ENCODE measurements around the gene DNAJB8. TPM values are rescaled to one million over a fixed set of nuclear protein-coding genes. Genes with fewer than 3 reads are reported as not detected.
A peak's percentile ranks its signal among the peaks of the same experiment; 100 is the strongest.

DNAJB8 gene
- total RNA-seq, 4 donors from 2014 or later, result not detected

- TF ChIP-seq EP300 (IDR thresholded peaks at IDR 0.05) (no peak), POLR2AphosphoS5 (IDR thresholded peaks at IDR 0.05) (no peak), POLR2A (IDR thresholded peaks at IDR 0.05; ENCODE audit: low read depth) (no peak)
- TF ChIP-seq, protein P1, sequence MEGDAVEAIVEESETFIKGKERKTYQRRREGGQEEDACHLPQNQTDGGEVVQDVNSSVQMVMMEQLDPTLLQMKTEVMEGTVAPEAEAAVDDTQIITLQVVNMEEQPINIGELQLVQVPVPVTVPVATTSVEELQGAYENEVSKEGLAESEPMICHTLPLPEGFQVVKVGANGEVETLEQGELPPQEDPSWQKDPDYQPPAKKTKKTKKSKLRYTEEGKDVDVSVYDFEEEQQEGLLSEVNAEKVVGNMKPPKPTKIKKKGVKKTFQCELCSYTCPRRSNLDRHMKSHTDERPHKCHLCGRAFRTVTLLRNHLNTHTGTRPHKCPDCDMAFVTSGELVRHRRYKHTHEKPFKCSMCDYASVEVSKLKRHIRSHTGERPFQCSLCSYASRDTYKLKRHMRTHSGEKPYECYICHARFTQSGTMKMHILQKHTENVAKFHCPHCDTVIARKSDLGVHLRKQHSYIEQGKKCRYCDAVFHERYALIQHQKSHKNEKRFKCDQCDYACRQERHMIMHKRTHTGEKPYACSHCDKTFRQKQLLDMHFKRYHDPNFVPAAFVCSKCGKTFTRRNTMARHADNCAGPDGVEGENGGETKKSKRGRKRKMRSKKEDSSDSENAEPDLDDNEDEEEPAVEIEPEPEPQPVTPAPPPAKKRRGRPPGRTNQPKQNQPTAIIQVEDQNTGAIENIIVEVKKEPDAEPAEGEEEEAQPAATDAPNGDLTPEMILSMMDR (IDR thresholded peaks at IDR 0.05), result no peak
- no peaks in the 10 kb centered on the region for H3K4me1 ChIP-seq
- WGBS, result 78% methylated on average over 3 of the region's 3 CpGs
- H3K27me3 ChIP-seq, result peaks cover 0 to 70% (median 2%) of the 10 kb centered on the region in 4 donors
- H3K9me3 ChIP-seq, result no peaks in the 10 kb centered on the region
- intact Hi-C loops (cut with DNase I), result no loop called here
- no peak overlapping the region for H3K27ac ChIP-seq (replicated peaks in 1 of 4)
- H3K4me3 ChIP-seq, result no peak overlapping the region
- no peaks in the 10 kb centered on the region for H3K36me3 ChIP-seq
- DNase-seq (ENCODE audit: extremely low spot score), result no peak
These were observed 39.1 kb upstream of the DNAJB8 start for GRCh38 chr3:128505771-128506170.

GRCh38 chr3:128504963-128505730 is 38.5 kb upstream of the DNAJB8 start:
- no peaks in the 10 kb centered on the region for H3K36me3 ChIP-seq
- H3K27ac ChIP-seq (replicated peaks in 1 of 4), result no peak overlapping the region
- H3K4me1 ChIP-seq, result no peaks in the 10 kb centered on the region
- H3K4me3 ChIP-seq, result no peak overlapping the region
- intact Hi-C loops (cut with DNase I), result loop anchor here (5.0 kb wide), 1 partner anchor 428 kb away; no protein-coding TSS in a partner anchor
- 92% methylated on average over 8 of the region's 12 CpGs for WGBS
- TF ChIP-seq POLR2AphosphoS5 (IDR thresholded peaks at IDR 0.05) (no peak), EP300 (IDR thresholded peaks at IDR 0.05) (no peak), POLR2A (IDR thresholded peaks at IDR 0.05; ENCODE audit: low read depth) (no peak)
- TF ChIP-seq, protein P1 (IDR thresholded peaks at IDR 0.05), result no peak
- H3K9me3 ChIP-seq, result no peaks in the 10 kb centered on the region
- DNase-seq (ENCODE audit: extremely low spot score), result no peak
- H3K27me3 ChIP-seq, result peaks cover 0 to 76% (median 2%) of the 10 kb centered on the region in 4 donors

GRCh38 chr3:128504533-128504915 is 37.8 kb upstream of the DNAJB8 start:
- no peak for TF ChIP-seq EP300 (IDR thresholded peaks at IDR 0.05)
- TF ChIP-seq POLR2AphosphoS5 (IDR thresholded peaks at IDR 0.05), result no peak
- TF ChIP-seq, protein P1 (IDR thresholded peaks at IDR 0.05), result no peak
- TF ChIP-seq POLR2A (IDR thresholded peaks at IDR 0.05; ENCODE audit: low read depth), result no peak
- H3K36me3 ChIP-seq, result peaks cover 0 to 4% (median 0%) of the 10 kb centered on the region in 4 donors
- no peak overlapping the region for H3K27ac ChIP-seq (replicated peaks in 1 of 4)
- no peaks in the 10 kb centered on the region for H3K9me3 ChIP-seq
- H3K27me3 ChIP-seq, result peaks cover 0 to 77% (median 3%) of the 10 kb centered on the region in 4 donors
- intact Hi-C loops (cut with DNase I), result loop anchor here (5.0 kb wide), 1 partner anchor 427 kb away; no protein-coding TSS in a partner anchor
- H3K4me3 ChIP-seq, result no peak overlapping the region
- DNase-seq (ENCODE audit: extremely low spot score), result no peak
- 90% methylated on average over 6 of the region's 8 CpGs for WGBS
- H3K4me1 ChIP-seq, result no peaks in the 10 kb centered on the region

- Histone ChIP-seq H3K27me3 (peaks cover 0 to 77% (median 8%) of the 10 kb centered on the region in 4 donors), H3K36me3 (peaks cover 0 to 4% (median 0%) of the 10 kb centered on the region in 4 donors), H3K9me3 (no peaks in the 10 kb centered on the region), H3K4me3 (no peak overlapping the region), H3K27ac (replicated peaks in 1 of 4) (no peak overlapping the region), H3K4me1 (no peaks in the 10 kb centered on the region)
- DNase-seq (ENCODE audit: extremely low spot score), result peak; percentile 75
- intact Hi-C loops (cut with DNase I), result loop anchor here (5.0 kb wide), 1 partner anchor 427 kb away; no protein-coding TSS in a partner anchor
- no peak for TF ChIP-seq EP300 (IDR thresholded peaks at IDR 0.05)
- TF ChIP-seq POLR2A (IDR thresholded peaks at IDR 0.05; ENCODE audit: low read depth), result no peak
- TF ChIP-seq, protein P1 (IDR thresholded peaks at IDR 0.05), result no peak
- TF ChIP-seq POLR2AphosphoS5 (IDR thresholded peaks at IDR 0.05), result no peak
- WGBS, result 91% methylated on average over 10 of the region's 10 CpGs
These were observed 37.3 kb upstream of the DNAJB8 start for GRCh38 chr3:128503751-128504532.
